Brain microvascular endothelial cell (primary cell): ENCODE data around the gene MAP3K1.
"Not testable (repeated sequence)": the region's sequence is repeated elsewhere in the genome, so short reads cannot be mapped to it uniquely, and the experiment has no call there.

ENCODE experiments used
- DNase-seq: peaks from one replicate; pipeline ENCODE4 v3.0.0-alpha.2; 2020
- H3K27ac ChIP-seq: fragments of 250-450 bp; sonication (Bioruptor Pico); 2 replicates; pipeline ENCODE4 v1.5.1; 2020; ENCODE audit warnings: mild to moderate bottlenecking, moderate library complexity
- H3K27me3 ChIP-seq: fragments of 250-450 bp; sonication (Bioruptor Pico); replicated peaks from 2 replicates; pipeline ENCODE4 v1.5.1; 2020; ENCODE audit warnings: mild to moderate bottlenecking
- H3K36me3 ChIP-seq: fragments of 250-450 bp; sonication (Bioruptor Pico); replicated peaks from 2 replicates; pipeline ENCODE4 v1.5.1; 2020; ENCODE audit warnings: mild to moderate bottlenecking
- H3K4me3 ChIP-seq: 2 replicates; pipeline ENCODE4 v1.5.1; 2011; ENCODE audit warnings: low read depth, mild to moderate bottlenecking, control low read depth, low read length, moderate library complexity
- in situ Hi-C: cut with HindIII; loops from 2 replicates; pipeline ENCODE4 v1.10.0; 2017; ENCODE audit warnings: low sequenced_read_pairs, low pct_ligation_motif_present
- TF ChIP-seq, protein P1 (sequence below): IDR thresholded peaks from 2 replicates; pipeline ENCODE4 v1.5.1; 2011; ENCODE audit warnings: low read depth, mild to moderate bottlenecking, moderate library complexity, low read length, control low read depth, inconsistent platforms; ENCODE audit errors: missing control alignments

MAP3K1 gene

DNA sequence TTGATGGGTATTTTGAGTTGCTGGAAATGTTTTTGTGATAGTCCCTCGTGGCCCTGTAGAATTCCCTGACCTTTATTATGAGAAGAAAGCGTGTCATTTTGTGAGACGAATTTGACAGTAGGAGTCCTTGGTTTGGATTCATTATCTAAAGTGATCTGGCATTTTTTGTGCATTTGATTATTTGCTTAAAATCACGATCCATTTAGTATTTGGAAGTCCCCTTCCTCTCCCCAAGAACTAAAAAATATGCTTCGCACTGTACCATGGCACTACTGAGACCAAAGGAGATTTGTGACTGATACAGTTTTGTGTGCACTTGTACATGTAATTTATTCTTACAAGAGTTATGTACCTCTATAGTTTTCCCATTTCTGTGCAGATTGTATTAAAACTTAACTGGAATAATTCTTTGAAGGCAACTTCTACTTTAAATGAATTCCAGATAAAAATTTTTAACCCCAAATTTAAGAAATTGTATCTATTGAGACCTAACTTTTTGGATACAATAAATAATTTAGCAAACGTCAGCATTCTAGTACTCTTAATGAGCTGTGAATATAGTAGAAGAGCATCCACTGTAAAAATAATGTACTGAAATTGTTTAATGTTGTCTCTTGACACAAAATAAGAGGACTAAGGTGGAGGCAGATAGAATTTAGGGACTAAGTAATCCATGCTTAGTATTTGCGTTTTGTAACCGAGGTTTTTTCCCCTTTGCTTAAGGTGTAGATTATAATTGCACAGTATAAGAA lies 2.1 kb downstream of the MAP3K1 start:
- TF ChIP-seq, protein P1, sequence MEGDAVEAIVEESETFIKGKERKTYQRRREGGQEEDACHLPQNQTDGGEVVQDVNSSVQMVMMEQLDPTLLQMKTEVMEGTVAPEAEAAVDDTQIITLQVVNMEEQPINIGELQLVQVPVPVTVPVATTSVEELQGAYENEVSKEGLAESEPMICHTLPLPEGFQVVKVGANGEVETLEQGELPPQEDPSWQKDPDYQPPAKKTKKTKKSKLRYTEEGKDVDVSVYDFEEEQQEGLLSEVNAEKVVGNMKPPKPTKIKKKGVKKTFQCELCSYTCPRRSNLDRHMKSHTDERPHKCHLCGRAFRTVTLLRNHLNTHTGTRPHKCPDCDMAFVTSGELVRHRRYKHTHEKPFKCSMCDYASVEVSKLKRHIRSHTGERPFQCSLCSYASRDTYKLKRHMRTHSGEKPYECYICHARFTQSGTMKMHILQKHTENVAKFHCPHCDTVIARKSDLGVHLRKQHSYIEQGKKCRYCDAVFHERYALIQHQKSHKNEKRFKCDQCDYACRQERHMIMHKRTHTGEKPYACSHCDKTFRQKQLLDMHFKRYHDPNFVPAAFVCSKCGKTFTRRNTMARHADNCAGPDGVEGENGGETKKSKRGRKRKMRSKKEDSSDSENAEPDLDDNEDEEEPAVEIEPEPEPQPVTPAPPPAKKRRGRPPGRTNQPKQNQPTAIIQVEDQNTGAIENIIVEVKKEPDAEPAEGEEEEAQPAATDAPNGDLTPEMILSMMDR: no peak
- in situ Hi-C loops: no loop called here
- DNase-seq: no peak
- peak overlapping the region; percentile 76 for H3K27ac ChIP-seq
- no peaks in the 10 kb centered on the region for H3K36me3 ChIP-seq
- no peaks in the 10 kb centered on the region for H3K27me3 ChIP-seq
- peak overlapping the region; percentile 72 for H3K4me3 ChIP-seq

DNA sequence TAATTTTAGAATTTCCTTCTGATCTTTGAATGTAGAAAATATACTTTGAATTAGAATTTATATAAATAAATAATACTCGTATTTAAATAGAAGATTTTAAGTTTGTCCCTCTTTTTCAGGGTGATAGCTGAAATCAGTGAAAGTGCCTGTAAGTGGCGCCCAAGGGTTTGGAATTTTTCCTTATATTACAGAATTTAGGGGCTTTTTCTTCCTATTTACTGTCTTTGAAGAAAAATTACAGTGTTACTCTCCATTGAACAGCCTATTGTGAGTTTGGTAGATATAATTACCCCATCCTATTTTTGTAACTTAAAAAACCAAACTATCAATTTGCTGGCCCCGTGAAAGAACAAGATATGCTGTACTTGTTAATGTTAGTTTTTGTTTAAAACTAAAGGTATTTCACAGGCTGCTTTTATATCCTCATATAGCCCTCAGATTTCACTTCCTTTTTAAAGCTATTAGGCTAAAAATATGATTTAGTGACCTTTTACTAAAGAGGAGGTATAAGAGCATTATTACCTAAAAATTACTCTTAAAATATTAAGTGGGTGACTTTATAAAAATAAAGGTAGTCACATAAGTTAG lies 3.2 kb downstream of the MAP3K1 start:
- TF ChIP-seq, protein P1: peak; percentile 47
- Histone ChIP-seq H3K27ac (peak overlapping the region; percentile 37), H3K36me3 (no peaks in the 10 kb centered on the region), H3K27me3 (no peaks in the 10 kb centered on the region), H3K4me3 (no peak overlapping the region)
- peak; percentile 29 for DNase-seq
- in situ Hi-C loops: no loop called here

- DNase-seq: no peak
- Histone ChIP-seq H3K36me3 (no peaks in the 10 kb centered on the region), H3K4me3 (peak overlapping the region; percentile 1), H3K27me3 (no peaks in the 10 kb centered on the region), H3K27ac (no peak overlapping the region)
- in situ Hi-C loops: no loop called here
- TF ChIP-seq, protein P1: no peak
Observed at GRCh38 chr5:56819060-56819881, 3.9 kb downstream of the MAP3K1 start.

- H3K36me3 ChIP-seq, H3K27ac ChIP-seq, DNase-seq: not testable (repeated sequence)
Observed at GRCh38 chr5:56821868-56822267, 6.5 kb downstream of the MAP3K1 start.

DNA sequence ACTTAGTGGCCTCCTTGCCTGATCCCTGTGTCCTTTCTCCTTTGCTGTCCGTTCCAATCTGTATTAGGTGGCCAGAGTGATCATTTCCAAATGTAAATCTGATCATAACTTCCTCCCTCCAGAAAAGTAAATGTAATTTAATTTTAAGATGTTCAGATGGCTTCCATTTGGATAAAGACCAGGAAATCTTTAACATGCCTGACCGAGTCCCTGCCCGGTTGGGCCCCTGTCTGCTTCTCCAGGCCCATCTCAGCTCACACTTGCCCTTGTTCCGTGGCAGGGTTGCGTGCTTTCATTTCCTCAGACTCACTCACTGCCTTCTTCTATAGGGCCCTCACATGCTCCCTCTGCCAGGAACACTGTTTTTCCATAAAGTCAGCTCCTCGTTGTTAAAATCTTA lies 7.6 kb downstream of the MAP3K1 start:
- no peak overlapping the region for H3K4me3 ChIP-seq

More at GRCh38 chr5:56821868-56822267, 6.5 kb downstream of the MAP3K1 start:
- H3K4me3 ChIP-seq, in situ Hi-C loops, H3K27me3 ChIP-seq: not testable (repeated sequence)

More for the DNA sequence above, 7.6 kb downstream of the MAP3K1 start:
- in situ Hi-C loops: no loop called here
- H3K36me3 ChIP-seq: no peaks in the 10 kb centered on the region
- H3K27ac ChIP-seq: no peak overlapping the region
- DNase-seq: no peak
- TF ChIP-seq, protein P1: no peak
- H3K27me3 ChIP-seq: no peaks in the 10 kb centered on the region
